Effector CD8-positive, alpha-beta T cell (primary cell): ENCODE data around the gene FAM168B.
"Not testable (repeated sequence)": the region's sequence is repeated elsewhere in the genome, so short reads cannot be mapped to it uniquely, and the experiment has no call there.

Experiments used
- DNase-seq: peaks from one replicate; lab custom pipeline; 2025; lab: John Stamatoyannopoulos, UW

Gene FAM168B

DNA sequence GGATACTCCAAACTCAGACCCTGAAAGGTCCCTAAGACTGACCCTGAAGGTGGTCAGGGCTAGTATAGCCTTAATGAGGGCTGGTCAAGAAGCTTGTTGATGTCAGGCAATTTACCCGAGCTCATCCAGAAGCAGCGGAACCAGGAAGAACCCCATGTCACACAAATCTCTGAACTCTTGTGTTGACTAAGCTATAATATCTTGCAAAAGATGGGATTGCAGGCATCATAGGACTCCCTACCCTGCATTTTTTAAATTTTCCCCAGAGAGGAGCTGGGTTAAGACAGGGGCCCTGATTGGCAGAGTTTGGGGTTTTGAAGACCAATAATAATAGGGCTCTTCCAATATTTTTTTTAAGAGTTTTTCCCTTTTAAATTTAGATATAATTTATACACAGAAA lies 9.9 kb upstream of the FAM168B start:
- DNase-seq = no peak

DNA sequence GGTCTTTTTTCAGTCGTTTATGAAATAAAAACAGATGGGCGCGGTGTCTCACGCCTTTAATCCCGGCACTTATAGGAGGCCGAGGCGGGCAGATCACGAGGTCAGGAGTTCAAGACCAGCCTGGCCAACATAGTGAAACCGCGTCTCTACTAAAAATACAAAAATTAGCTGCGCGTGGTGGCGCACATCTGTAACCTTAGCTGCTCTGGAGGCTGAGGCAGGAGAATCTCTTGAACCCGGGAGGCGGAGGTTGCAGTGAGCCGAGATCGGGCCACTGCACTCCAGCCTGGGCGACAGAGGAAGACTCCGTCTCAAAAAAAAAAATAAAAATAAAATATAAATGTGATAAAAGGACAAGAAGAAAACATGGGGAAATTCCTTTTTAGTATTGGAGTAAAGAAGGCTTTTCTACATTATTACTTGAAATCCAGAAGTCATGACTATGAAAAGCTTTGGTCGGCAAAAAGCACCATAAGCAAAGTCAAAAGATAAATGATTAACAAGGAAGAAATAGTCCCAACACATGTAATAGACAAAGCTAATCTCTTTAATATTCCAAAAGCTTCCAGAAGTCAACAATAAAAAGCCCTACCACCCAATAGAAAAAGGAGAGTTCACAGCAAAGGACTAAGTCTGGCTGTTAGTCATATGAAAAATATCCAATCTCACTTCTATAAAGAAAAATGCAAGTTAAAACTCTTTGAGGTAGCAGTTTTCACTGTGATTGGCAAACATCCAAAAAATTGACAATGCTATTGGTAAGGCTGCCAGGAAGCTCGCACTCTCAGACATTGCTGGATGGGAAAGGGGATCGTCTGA lies 1.4 kb upstream of the FAM168B start:
- DNase-seq = no peak

DNA sequence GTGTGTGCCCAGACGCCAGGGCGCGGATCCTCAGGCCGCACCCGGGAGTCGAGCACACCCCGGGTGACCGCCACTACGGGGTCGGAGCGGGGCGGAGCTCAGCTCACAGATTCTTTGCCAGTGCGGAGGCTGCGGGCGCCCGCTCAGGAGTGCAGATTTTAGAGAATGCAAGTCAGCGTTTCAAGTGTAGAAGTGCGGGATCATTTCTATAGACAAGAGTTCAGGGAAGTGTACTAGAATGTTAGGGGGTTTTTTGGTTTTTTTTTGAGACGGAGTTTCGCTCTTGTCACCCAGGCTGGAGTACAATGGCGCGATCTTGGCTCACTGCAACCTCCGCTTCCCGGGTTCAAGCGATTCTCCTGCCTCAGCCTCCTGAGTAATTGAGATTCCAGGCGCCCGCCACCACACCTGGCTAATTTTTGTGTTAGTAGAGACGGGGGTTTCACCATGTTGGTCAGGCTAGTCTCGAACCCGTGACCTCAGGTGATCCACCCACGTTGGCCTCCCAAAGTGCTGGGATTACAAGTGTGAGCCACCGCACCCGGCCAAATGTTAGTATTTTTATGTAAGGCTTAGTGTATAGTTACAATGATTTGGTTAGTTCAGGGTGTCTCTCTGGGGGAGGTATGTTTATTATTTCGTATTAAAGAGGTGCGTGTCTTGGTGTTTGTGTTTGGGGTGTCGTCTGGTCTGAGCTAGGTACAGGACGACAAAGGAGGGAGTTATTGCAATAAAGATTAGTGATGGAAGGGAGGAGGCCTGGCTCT lies 619 bp upstream of the FAM168B start:
- DNase-seq = peak; percentile 69

DNA sequence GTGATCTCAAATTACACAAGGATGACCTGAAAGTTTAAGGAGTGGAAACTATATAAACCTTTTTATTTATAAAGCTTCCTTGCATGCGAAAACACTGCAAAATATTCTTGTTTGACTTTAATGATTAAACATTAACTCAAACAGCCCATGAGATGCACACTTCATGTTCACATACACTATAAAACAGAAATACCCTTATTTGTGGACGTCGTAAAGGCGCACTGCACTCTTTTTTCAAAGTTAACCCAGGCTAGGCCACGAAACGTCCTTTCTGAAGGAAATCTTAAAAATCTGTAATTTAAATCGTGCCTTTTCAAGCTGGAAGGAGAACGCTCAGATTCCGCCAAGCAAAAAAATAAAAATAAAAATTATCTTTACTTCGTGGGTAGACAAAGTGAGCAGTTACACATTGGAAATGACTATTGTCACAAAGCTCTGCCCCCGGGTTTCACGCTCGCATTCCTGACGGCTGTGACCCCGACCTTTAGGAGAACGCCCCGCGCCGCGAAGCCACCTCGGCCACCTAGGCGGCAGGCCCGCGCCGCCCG lies 728 bp downstream of the FAM168B start:
- DNase-seq = no peak

DNA sequence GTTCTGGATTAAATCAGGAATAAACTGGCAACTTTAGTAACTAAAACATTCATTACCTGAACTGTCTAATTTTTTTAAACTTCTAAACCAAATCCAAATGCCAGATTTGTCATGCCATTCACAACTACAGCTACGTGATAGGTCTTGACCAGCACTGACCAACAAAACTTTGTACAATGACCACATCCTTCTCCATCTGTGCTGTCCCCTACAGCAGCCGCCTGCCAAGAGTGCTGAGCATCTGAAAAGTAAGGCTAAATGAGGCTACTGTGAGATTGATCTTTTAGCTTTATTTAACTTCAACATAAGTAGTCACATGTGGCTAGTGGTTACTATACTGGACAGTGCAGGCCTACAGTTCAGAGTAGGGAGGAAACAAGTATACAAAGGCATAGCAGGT lies 7.6 kb downstream of the FAM168B start:
- no peak for DNase-seq

DNA sequence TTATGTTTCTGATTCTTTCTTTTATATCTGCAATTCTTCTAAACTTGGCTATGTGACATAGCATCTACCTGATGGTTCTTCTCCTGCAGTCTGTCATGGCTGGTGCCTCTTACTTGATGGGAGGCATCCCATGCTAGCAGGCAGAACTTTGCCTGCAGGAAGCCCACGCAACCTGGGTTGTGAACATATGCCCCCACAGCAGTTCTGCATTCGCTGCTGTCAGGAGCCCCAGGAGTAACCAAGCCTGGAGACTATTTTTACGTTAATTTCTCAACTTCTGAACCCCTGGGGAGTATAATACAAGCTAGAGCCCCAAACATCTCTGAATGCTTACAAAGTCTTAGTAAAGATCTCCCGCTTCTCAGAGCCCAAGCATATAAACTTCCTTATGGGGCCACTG lies 12.1 kb downstream of the FAM168B start:
- no peak for DNase-seq

DNA sequence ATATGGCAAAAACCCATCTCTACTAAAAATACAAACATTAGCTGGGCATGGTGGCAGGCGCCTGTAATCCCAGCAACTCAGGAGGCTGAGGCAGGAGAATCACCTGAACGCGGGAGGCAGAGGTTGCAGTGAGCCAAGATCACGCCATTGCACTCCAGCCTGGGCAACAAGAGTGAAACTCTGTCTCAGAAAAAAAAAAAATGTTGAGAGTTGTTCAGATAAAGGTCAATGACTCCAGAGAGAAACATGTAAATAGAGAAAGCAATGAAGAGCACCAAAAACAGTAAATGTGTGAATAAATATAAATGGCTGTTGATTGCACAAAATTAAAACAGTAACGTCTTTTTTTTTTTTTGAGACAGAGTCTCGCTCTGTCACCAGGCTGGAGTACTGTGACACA lies 13.3 kb downstream of the FAM168B start:
- not testable (repeated sequence) for DNase-seq

DNA sequence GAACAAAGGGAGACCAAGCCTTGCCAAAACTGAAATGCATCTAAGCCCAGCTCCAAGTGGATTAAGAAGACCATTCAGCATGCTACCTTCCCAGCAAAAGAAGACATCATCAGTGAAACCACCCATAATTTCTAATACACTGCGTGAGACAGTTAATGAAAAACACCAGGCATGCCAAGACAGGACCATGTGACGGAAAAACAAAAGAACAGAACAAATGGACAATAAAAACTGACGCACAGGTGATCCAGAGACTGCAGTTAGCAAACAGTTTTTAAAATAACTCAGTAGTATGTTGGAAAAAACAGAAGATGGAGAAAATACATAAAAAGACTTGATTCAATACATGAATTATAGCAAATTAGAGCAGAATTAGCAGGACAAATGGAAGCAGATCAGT lies 15.3 kb downstream of the FAM168B start:
- no peak for DNase-seq

DNA sequence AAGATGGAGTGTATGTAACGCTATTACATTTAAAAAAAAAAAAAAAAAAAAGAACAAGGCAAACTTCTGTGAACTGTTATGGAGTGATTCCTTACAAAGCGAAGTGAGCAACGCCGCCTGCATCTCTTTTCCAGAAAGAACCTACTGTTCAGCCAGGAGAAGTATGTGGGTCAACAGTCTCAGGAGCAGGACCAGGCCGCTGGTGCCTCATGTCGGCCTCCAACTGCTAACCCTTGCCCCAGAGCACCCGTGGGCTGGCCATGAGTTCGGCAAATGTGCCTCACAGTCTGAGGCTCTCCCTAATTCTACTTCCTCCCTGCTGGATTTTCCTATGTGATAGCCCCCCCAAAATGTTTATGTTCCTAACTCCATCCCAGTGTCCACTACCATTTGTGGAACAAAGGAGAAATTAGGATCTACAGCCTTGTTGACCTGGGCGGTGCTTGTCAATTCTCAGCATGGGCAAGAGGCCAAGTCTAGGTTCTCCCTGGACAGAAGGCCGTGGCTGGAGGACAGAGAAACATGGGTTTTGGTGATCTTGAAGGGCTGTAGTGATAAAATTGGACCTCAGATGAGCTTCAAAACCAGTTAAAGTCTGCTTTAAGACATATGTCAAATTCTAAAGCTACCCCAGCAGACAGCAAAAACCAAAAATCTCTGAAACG lies 15.9 kb downstream of the FAM168B start:
- no peak for DNase-seq

DNA sequence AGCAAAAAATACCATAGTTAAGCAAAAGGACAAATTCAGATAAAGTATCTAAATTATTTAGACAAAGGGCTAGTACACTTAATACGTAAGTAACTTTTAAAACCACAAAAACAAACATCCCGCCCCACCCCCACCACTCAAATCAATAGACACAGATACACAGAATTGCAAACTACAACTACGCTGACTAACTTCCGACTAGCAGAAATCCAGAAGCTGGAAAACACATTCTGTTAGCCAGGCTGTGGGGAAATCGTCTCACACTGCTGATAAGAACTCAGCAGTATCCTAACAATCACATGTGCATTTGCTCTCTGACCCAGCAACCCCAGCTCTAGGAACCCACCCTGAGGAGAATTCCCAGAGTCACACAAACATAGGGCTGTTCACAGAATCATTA lies 16.6 kb downstream of the FAM168B start:
- no peak for DNase-seq

DNA sequence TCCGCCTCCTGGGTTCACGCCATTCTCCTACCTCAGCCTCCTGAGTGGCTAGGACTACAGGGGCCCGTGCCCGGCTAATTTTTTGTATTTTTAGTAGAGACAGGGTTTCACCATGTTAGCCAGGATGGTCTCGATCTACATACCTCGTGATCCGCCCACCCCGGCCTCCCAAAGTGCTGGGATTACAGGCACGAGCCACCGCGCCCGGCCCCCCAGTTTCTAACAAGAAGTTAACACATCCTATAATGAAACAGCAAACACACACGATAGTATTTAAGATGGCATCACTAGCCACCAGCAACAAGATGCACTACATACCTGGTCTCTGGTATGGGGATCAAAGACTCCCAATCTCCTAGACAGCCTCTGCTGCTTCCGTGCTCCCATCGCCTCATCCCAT lies 17.7 kb downstream of the FAM168B start:
- DNase-seq = not testable (repeated sequence)

DNA sequence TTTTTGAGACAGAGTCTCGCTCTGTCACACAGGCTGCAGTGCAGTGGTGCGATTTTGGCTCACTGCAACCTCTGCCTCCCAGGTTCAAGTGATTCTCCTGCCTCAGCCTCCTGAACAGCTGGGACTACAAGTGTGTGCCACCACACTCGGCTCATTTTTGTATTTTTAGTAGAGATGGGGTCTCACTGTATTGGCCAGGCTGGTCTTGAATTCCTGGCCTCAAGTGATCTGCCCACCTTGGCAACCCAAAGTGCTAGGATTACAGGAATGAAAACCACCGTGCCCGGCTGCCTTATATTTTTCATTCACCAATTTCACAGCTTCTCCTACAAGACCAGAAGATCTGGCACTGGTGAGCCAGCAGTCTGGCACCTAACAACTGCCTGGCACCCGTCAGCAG lies 25.1 kb downstream of the FAM168B start:
- not testable (repeated sequence) for DNase-seq

DNA sequence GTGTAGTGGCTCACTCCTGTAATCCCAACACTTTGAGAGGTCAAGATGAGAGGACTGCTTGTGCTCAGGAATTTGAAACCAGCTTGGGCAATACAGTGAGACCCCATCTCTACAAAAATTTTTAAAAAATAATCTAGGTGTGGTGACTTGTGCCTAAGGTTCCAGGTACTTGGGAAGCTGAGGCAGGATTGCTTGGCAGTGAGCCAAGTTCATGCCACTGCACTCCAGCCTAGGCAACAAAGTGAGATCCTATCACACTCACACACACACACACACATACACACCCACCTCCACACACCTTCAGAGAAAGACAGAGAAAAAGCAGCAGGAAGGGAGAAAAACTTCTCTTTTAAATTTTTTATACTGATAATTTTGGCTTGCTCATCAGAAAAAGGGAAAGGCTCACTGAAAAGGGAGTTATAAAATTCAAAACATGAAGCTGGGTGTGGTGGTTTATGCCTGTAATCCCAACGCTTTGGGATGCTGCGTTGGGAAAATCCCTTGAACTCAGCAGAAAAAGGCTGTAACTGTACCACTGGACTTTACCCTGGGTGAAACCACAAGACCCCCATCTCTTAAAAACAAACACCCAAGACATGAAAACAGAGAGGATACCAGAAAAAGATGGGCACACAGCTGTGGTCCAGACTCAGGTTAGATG lies 25.7 kb downstream of the FAM168B start:
- DNase-seq = no peak

DNA sequence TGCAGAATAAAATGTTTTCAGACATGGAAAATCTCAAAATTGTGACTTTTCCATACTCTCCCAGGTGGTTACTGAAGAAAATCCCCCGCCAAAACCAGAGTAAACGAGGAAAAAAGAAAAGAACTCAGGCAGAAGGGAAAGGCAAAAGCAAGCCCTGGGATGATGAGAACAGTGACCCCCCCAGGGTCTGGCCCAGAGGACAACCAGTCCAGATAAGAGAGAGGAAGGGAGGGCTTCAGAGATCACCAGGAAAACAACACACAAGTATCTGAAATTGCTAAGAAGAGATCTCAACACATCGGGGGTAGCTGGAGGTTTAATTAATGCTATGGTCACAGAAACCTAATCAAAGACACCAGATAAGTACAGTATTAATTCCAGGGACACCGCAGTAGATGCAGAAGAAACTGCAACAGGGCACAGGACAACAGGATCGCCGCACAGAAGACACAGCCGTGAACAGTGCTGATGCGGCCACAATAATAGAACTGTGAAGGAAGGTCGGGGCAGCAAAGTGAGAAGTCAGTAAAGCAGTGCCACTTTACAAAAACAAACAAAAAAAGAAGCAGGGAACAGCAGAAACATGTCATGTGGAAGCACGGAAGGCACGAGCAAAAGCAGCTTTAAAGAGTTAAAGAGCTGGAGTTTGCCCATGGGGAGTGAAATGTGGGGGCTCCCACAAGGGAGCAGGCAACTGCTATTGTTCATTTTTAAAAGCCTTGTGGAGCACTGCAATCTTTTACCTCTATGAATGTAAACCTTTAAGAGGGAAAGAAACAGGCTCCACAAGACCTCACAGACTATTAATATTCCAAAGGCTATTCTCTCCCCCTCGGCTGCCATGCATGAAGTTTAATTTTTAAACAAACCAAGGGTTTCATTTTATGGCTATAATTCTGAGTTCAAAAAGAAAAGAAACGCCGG lies 28.4 kb downstream of the FAM168B start:
- DNase-seq = no peak

DNA sequence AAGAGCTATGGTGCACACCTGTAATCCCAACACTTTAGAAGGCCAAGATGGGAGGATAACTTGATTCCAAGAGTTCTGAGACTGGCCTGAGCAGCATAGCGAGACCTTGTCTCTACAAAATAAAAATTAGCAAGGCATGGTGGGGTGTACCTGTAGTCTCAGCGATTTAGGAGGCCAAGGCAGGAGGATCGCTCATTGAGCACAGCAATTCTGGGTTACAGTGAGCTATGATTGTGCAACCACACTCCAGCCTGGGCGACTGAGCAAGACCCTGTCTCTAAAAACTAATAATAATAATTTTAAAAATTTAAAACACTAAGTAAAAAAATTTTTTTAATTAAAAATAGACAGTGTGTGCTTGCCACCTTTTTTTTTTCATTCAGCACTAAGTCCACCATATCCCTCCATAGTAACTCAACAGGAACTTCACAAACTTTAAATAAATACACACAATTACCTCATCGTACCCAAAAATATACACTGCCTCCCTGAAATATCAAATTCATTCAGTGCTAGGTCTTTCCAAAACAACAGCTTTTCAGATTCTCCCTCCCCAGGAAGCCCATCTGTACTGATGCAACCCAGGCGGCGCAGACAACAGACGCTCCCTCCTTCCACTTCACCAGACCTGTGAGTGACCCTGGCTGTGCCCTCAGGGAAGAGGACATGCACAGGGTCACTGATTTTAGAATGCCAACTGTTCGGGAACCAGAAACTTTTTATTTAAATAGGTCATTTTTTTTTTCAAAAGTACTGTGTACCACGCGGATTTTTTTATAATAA lies 29.6 kb downstream of the FAM168B start:
- DNase-seq = no peak

DNA sequence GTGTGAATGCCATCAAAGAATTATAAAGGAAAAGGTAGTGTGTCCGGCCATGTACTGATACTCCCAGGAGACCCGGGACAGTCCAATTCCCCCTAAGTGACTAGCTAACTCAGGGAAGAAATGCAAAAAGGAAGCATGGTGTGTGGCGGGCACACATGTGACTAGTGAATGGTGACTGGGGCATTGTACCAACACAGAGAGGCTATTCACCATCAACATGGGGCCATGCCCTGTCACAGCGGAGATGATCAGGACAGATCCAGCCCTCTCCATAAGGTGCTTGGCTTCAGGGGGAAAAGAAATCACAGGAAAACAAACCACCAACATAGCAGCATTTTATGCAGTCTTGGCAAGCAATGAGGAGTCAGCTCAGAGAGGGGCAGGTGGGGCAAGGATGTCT lies 34.3 kb downstream of the FAM168B start:
- no peak for DNase-seq

DNA sequence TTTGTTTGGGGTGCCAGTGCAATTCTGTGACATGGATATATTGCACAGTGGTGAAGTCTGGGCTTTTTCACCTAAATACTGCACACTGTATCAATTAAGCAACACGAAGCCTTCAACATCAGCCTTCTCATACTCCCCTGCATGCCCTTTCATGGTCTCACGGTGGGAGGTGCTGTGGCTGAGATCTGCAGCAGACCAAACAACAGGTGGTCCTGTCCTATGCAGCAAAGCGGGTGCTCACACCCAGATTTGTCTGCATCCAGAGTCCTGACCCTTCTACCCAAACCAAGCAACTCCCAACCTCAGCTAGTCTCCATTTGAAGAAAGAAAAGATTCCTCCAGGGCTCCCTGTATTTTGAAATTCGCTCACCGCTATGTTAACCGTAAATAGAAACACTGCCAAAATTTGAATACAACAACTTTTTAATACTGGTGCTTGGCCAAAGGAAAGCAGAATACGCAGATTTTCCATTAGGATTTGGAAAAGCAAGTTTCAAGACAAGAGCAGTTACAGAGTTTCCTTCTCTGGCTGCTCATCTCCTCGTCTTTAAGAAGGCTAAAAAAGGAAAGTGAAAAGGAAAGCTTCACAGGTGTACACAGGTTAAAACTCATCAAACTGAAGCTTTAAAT lies 34.9 kb downstream of the FAM168B start:
- DNase-seq = no peak

DNA sequence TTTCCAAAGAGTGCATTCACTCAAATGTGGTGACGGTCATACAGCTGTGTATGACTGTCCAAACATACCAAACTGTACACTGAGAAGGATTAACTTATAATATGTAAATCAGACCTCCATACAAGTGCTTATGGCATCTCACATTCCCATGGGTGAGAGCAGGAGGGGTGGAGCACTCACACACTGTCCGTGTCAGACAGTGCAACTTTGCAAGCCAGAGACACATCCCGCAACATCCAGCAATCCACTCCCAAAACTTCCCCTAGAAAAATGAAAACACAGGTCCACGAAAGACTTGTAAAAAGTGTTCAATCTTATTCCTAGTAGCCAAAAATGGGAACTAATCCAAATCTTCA lies 36.4 kb downstream of the FAM168B start:
- DNase-seq = no peak

DNA sequence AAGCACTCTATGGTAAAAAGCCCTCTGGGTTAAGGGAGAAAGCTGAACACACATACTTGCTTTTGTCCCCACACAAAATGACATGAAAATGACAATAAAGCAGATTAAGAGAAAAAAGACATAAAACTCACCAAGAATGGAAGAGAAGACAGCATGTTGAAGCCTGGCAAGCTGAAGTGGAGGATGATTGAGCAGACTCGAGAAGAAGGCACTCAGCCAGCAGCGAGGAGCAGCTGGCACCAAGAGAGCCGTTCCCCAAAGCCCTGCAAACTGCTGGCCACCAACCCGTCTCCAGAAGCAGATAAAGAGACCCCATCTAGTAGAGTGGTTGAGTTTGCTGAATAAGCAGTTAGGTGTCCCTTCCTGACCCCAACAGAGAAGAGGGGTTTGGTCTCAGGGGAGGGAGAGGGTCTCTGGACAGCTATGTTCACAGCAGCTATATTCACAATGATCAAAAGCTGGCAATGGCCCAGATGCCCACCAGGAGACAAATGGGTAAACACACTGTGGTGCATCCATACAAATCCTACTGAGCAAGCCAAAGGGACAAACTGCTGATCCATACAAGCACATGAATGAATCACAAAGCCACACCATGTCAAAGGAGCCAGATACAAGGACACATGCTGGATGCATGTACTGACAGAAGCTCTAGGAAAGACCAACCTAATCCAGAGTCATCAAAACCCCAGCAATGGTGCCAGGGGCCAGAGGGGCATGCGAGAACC lies 36.9 kb downstream of the FAM168B start:
- no peak for DNase-seq
